K562 (cell line): ENCODE data around the gene VDAC2. TPM values are rescaled to one million over a fixed set of nuclear protein-coding genes. Genes with fewer than 3 reads are reported as not detected.
A peak's percentile ranks its signal among the peaks of the same experiment; 100 is the strongest.

Experiments used
- AFF4 ChIP-seq: sonication (generic); formaldehyde crosslinking; IDR thresholded peaks from 2 replicates; pipeline ENCODE4 v1.8.0; 2023; ENCODE audit warnings: mild to moderate bottlenecking, missing genetic modification reagents
- CAMTA2 ChIP-seq: fragments of 250-450 bp; sonication (Bioruptor Pico); conservative IDR thresholded peaks from 2 replicates; pipeline ENCODE4 v1.5.1; 2022
- EZH2 ChIP-seq: IDR thresholded peaks from 2 replicates; pipeline ENCODE4 v1.6.1; 2012; ENCODE audit warnings: low read depth, mild to moderate bottlenecking, inconsistent platforms, low read length, borderline replicate concordance
- RCOR1 ChIP-seq, 2 experiments: IDR thresholded peaks; 2 replicates each; pipeline ENCODE4 v1.6.1; 2012; ENCODE audit warnings: low read depth in 2 of 2, low read length in 2 of 2, borderline replicate concordance in 1 of 2, improper control_type of control experiment in 1 of 2
- USF2 ChIP-seq: sonication (generic); formaldehyde crosslinking; IDR thresholded peaks from 2 replicates; pipeline ENCODE4 v1.5.0; 2020; ENCODE audit warnings: missing genetic modification reagents
- ZNF253 ChIP-seq: fragments of 250-450 bp; sonication (Bioruptor Pico); conservative IDR thresholded peaks from 2 replicates; pipeline ENCODE4 v1.6.1; 2021; ENCODE audit warnings: mild to moderate bottlenecking
- ZNF384 ChIP-seq: IDR thresholded peaks from 2 replicates; pipeline ENCODE4 v1.6.1; 2012; ENCODE audit warnings: low read depth, low read length, improper control_type of control experiment
- polyA plus RNA-seq, 8 experiments: library from polyadenylated mRNA; depleted of rRNA in 4 of 8; stranded (reverse) in 5 of 8; unstranded in 3 of 8; fragments of >200 nt; fragmentation: Nextera tagmentation in 2 of 8; fragmentation: Illumina TruSeq in 1 of 8; extraction: Ambion mirVana in 2 of 8; extraction: Trizol in 1 of 8; gene quantifications; 2 replicates each; pipeline versions ENCODE4 v1.2.1 to v1.2.3, GENCODE V29; 2011 to 2014; ENCODE audit warnings: inconsistent platforms in 1 of 8, missing spikeins in 1 of 8
- total RNA-seq, 7 experiments: library from RNA; depleted of rRNA in 6 of 7; stranded (reverse); fragments of >200 nt in 6 of 7; fragmentation: Illumina TruSeq in 2 of 7; extraction: Trizol in 2 of 7; gene quantifications; 2 replicates each; pipeline versions ENCODE4 v1.2.1 to v1.2.3, GENCODE V29; 2011 to 2021; ENCODE audit warnings: low replicate concordance in 1 of 7
- TF ChIP-seq, protein P1 (sequence below): fragments of 450-650 bp; formaldehyde crosslinking; IDR thresholded peaks from 2 replicates; pipeline ENCODE4 v1.4.0; 2020; ENCODE audit warnings: mild to moderate bottlenecking, moderate library complexity
- TF ChIP-seq, protein P2 (sequence below), 2 experiments: fragments of 450-650 bp; formaldehyde crosslinking in 1 of 2; IDR thresholded peaks; 2 replicates each; pipeline versions ENCODE4 v1.4.0 to v1.6.1; 2014 to 2020; ENCODE audit warnings: mild to moderate bottlenecking in 2 of 2, borderline replicate concordance in 1 of 2, low read depth in 1 of 2

VDAC2 gene
- total and polyA plus RNA-seq, 9 of the 15 experiments (the other 6 are each of a cell fraction or from before 2014, with no cell fraction given) = 139 to 450 (median 250) TPM

DNA sequence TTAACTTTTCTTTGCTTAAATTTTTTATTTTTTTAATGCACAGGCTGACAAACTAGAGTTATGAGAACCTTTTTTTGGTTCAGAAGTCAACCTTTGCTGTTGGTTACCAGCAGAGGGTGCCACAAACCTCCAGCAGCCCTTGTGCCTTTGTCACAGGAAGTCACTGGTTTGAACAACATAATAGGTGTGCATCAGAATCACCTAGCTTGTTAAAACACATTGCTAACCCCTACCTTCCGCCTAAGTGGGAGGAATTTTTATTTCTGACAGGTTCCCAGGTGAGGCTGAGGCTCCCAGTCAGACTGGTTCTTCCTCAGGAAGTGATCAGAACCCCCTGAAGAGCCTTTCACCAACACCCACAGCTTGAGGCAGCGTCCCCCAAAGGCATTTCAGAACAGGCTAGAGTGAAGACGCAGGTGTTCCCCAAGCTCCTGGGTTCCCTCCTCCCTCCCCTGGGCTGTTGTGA lies 22.6 kb upstream of the VDAC2 start (continued):
- TF ChIP-seq, protein P1, sequence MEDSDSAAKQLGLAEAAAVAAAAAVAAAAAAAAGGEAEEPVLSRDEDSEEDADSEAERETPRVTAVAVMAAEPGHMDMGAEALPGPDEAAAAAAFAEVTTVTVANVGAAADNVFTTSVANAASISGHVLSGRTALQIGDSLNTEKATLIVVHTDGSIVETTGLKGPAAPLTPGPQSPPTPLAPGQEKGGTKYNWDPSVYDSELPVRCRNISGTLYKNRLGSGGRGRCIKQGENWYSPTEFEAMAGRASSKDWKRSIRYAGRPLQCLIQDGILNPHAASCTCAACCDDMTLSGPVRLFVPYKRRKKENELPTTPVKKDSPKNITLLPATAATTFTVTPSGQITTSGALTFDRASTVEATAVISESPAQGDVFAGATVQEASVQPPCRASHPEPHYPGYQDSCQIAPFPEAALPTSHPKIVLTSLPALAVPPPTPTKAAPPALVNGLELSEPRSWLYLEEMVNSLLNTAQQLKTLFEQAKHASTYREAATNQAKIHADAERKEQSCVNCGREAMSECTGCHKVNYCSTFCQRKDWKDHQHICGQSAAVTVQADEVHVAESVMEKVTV (CRISPR knock-in tag) = peak; percentile 76
- TF ChIP-seq ZNF384 (peak; percentile 76; the same call in 1 of the 2 replicates), CAMTA2 (no peak), AFF4 (CRISPR knock-in tag) (no peak), RCOR1 (IDR thresholded peaks at IDR 0.05; ENCODE audit: borderline replicate concordance in 1 of 2, low read depth in 2 of 2, low read length in 2 of 2) (peak in 1 of 2 experiments; percentile 57; a peak in 1 of 4 replicates), USF2 (CRISPR knock-in tag) (no peak), EZH2 (no peak), ZNF253 (CRISPR knock-in tag) (no peak)
- TF ChIP-seq, protein P2, sequence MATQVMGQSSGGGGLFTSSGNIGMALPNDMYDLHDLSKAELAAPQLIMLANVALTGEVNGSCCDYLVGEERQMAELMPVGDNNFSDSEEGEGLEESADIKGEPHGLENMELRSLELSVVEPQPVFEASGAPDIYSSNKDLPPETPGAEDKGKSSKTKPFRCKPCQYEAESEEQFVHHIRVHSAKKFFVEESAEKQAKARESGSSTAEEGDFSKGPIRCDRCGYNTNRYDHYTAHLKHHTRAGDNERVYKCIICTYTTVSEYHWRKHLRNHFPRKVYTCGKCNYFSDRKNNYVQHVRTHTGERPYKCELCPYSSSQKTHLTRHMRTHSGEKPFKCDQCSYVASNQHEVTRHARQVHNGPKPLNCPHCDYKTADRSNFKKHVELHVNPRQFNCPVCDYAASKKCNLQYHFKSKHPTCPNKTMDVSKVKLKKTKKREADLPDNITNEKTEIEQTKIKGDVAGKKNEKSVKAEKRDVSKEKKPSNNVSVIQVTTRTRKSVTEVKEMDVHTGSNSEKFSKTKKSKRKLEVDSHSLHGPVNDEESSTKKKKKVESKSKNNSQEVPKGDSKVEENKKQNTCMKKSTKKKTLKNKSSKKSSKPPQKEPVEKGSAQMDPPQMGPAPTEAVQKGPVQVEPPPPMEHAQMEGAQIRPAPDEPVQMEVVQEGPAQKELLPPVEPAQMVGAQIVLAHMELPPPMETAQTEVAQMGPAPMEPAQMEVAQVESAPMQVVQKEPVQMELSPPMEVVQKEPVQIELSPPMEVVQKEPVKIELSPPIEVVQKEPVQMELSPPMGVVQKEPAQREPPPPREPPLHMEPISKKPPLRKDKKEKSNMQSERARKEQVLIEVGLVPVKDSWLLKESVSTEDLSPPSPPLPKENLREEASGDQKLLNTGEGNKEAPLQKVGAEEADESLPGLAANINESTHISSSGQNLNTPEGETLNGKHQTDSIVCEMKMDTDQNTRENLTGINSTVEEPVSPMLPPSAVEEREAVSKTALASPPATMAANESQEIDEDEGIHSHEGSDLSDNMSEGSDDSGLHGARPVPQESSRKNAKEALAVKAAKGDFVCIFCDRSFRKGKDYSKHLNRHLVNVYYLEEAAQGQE (IDR thresholded peaks at IDR 0.05; ENCODE audit: borderline replicate concordance) = peak; percentile 79
- TF ChIP-seq, protein P2 (CRISPR knock-in tag; IDR thresholded peaks at IDR 0.05; ENCODE audit: low read depth) = no peak
